GM12891 (cell line): ENCODE results near the gene BCL2.

Source experiments
- DNase-seq: peaks from one replicate; pipeline ENCODE4 v3.0.0; 2011; ENCODE audit warnings: low spot score; ENCODE audit not compliant: insufficient read length
- FAIRE-seq: peaks from 2 replicates; lab custom pipeline; 2011; peaks lifted over from hg19 to GRCh38; lab: Jason Lieb, UNC
- PAX5 ChIP-seq: IDR thresholded peaks from 2 replicates; pipeline ENCODE4 v1.6.1; 2011; ENCODE audit warnings: low read length, moderate library complexity, mild to moderate bottlenecking; ENCODE audit not compliant: insufficient read depth, severe bottlenecking
- POLR2A ChIP-seq: IDR thresholded peaks from 2 replicates; pipeline ENCODE4 v1.6.1; 2011; ENCODE audit warnings: low read depth, low read length, control low read depth
- POLR2AphosphoS5 ChIP-seq: IDR thresholded peaks from 2 replicates; pipeline ENCODE4 v1.6.1; 2011; ENCODE audit warnings: low read depth, low read length, control low read depth
- POU2F2 ChIP-seq: IDR thresholded peaks from 2 replicates; pipeline ENCODE4 v1.6.1; 2011; ENCODE audit warnings: low read depth, mild to moderate bottlenecking, control low read depth, low read length, moderate library complexity
- SPI1 ChIP-seq: IDR thresholded peaks from 2 replicates; pipeline ENCODE4 v1.6.1; 2011; ENCODE audit warnings: low read depth, low read length, control low read depth
- TAF1 ChIP-seq: IDR thresholded peaks from 2 replicates; pipeline ENCODE4 v1.6.1; 2011; ENCODE audit warnings: low read depth, low read length, control low read depth

Gene BCL2

GRCh38 chr18:63099848-63100629 is 219.5 kb downstream of the BCL2 start:
- FAIRE-seq = peak; percentile 90
- DNase-seq = no peak
- TF ChIP-seq POLR2A = no peak
- TF ChIP-seq TAF1 = no peak
- TF ChIP-seq PAX5 = no peak
- TF ChIP-seq SPI1 = no peak
- no peak for TF ChIP-seq POLR2AphosphoS5
- no peak for TF ChIP-seq POU2F2

- no peak for FAIRE-seq
- TF ChIP-seq POLR2AphosphoS5 (no peak), TAF1 (no peak), SPI1 (no peak), PAX5 (no peak)
- DNase-seq = no peak
These were observed 220.3 kb downstream of the BCL2 start for GRCh38 chr18:63099091-63099840.

GRCh38 chr18:63098018-63098981 is 221.3 kb downstream of the BCL2 start:
- FAIRE-seq = peak; percentile 98

GRCh38 chr18:63097178-63097577 is 222.4 kb downstream of the BCL2 start:
- FAIRE-seq = no peak

More at GRCh38 chr18:63098018-63098981, 221.3 kb downstream of the BCL2 start:
- DNase-seq = no peak
- TF ChIP-seq POLR2AphosphoS5 (no peak), SPI1 (peak; percentile 32), PAX5 (no peak), POLR2A (0 out of 2 replicates have a peak, but pooled peaks have one; percentile 17), TAF1 (no peak), POU2F2 (no peak)

GRCh38 chr18:63096327-63096874 is 223.2 kb downstream of the BCL2 start:
- peak; percentile 28 for FAIRE-seq
- TF ChIP-seq SPI1 (no peak), POLR2A (no peak), POU2F2 (no peak), TAF1 (no peak), PAX5 (no peak), POLR2AphosphoS5 (no peak)
- DNase-seq = no peak

More at GRCh38 chr18:63097178-63097577, 222.4 kb downstream of the BCL2 start:
- DNase-seq = no peak
- no peak for TF ChIP-seq POLR2A
- no peak for TF ChIP-seq POLR2AphosphoS5

- TF ChIP-seq POLR2AphosphoS5 (no peak), SPI1 (no peak), POLR2A (no peak), PAX5 (no peak), POU2F2 (no peak), TAF1 (no peak)
- DNase-seq = no peak
- FAIRE-seq = no peak
These were observed 223.8 kb downstream of the BCL2 start for GRCh38 chr18:63095768-63096167.

GRCh38 chr18:63091671-63092364 is 227.8 kb downstream of the BCL2 start:
- DNase-seq (no peak), FAIRE-seq (peak; percentile 100)
- TF ChIP-seq SPI1 = no peak
- no peak for TF ChIP-seq TAF1
- TF ChIP-seq POLR2AphosphoS5 = no peak
- no peak for TF ChIP-seq POU2F2
- TF ChIP-seq PAX5 = no peak

GRCh38 chr18:63090334-63090733 is 229.2 kb downstream of the BCL2 start:
- TF ChIP-seq SPI1 = no peak
- no peak for TF ChIP-seq POLR2AphosphoS5
- TF ChIP-seq POU2F2 = no peak
- TF ChIP-seq POLR2A = no peak
- no peak for TF ChIP-seq PAX5
- no peak for TF ChIP-seq TAF1
- FAIRE-seq (no peak), DNase-seq (no peak)

- no peak for FAIRE-seq
- no peak for DNase-seq
- TF ChIP-seq POLR2AphosphoS5 (no peak), POLR2A (no peak), SPI1 (no peak), POU2F2 (no peak), PAX5 (no peak), TAF1 (no peak)
These were observed 230.5 kb downstream of the BCL2 start for GRCh38 chr18:63089041-63089440.
